AG08396 (cell line): Measurements from ENCODE around the gene TPRA1.
"Not testable (repeated sequence)": the region's sequence is repeated elsewhere in the genome, so short reads cannot be mapped to it uniquely, and the experiment has no call there.

Experiments
- DNase-seq: peaks from one replicate; pipeline ENCODE4 v3.0.0; 2012; ENCODE audit warnings: low spot score, mixed read lengths

The TPRA1 gene

DNA sequence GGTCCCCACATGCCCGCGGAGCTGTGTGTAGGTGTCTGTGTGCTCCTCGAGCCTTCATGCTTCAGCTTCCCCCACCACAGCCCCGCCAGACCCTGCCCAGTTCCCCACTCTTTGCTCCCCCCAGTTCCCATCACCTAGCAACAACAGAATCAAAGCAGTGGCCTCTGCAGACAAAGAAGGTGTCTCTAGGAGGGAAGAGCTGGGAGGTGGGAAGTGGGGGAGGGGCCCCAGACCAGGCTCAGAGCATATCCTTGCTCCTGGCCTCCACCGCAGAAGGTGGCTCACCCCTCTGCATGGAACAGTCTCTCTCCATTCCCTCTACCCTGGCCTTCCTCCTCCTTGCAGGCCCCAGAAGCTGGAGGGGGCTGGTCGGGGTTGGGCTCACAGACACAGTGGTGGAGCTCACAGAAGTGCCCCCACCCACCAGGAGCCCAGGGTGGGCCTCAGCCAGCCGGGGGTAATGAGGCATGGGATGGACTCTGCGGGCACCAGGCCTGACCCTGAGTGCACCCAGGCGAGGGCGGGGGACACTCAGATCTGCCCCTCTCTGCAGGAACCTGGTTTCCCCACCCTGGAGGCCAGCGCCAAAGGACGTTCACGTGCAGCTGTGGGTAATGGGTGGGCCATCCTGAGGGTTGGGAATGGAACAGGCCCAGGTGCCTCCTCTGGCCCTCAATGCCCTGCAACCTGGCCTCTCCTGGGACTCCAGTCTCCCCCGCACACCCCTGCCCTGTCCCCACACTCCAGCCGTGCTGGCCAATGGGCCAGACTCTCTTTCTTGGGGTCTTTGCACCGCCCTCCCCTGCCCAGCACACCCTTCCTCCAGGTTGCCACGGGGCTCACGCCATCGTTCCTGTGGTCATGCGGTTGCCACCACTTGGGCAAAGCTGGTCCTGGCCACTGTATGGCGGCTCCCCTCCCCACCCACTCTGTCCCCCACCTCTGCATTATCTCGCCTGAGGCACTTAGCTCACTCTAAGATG lies 53.4 kb downstream of the TPRA1 start:
- DNase-seq, result no peak

DNA sequence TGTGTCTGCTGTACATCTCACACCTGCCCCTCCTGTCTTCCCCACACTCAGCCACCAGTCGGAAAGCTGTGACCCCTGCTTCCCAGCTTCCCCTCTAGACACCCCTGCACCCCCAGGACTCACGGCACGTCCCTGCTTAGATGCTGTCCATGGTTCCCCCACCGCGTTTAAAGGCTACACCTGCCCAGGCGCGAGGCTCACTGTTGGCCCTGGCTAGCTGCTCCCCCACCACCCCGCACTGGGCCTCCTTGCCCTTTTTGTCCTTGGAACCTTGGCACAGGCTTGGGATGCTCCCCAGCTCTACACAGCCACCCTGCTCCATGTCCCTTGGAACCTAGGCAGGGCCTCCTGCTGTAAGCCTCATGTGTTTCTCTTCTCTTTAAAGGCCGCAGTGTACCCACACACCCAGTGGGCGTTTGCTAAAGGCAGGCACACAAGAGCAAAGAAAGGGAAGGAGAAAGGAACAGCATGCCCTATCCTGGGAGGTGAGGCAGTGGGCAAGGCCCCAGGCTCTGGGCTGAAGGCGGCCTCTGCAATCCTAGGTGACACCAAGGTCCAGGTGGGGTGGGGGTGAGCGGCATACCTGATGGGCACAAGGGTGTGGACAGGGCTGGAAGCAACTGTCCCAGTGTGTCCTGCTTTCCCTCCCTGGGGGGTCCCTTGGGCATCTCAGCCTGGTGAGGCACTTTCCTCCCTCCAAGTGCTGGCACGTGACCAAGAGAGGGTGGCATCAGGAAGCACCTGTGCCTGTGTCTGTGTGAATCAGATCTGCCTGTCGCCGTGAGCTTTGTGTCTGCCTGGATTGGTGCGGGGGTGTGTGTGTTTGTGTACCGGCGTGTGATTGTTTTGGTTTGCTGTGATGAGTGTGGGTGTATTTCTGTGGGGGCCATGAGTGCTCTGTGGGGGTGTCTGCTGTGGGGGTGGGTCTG lies 54.4 kb downstream of the TPRA1 start:
- DNase-seq, result no peak

DNA sequence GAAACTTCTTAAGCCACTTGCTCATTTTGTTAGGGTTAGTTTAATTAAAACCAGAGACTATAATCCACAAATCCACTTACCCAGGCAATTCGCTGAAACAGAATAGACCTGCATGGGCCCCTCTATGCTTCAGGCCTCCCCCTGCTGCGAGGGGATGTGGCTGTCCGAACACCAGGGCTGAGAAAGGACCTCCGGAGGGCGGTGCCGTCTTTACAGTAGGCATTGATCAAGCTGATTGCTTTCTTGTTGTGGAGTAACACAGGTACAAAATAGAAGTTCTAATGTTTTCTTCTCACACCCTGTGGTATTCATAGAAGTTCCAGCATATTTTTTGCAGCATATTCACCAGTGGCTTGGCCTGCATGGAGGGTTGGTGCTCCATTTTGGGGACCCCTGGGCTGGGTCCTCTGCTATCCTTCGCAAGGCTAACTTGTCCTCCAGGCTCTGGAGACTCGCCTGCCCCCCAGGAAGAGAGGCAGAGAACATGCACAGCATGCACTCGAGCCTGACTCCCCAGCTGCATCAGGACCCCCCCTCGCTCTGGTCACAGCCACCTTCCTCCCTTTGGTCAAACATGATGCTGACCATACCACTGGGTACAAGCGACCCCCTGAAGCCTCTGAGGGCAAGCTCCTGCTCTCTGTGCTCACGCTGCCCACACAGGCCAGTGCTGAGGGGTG lies 55.3 kb downstream of the TPRA1 start:
- DNase-seq, result no peak

DNA sequence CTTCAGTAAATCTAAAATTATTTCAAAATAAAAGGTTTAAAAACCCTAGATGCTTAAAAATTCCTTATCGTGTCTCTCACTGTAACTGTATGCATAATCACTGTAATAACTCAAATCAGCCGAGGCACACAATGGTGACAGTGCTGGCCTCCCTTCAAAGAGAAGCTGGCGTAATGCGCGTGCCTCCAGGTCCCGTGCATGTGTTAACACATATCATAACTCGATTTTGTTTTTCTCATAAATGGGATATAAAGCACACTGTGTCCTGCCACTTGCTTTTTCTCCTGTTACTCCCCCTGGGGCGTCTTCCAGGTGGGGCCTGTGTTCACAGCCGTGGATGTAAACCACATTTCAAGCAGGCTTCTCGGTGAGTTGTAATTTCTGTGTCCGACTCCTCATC lies 56.0 kb downstream of the TPRA1 start:
- no peak for DNase-seq

DNA sequence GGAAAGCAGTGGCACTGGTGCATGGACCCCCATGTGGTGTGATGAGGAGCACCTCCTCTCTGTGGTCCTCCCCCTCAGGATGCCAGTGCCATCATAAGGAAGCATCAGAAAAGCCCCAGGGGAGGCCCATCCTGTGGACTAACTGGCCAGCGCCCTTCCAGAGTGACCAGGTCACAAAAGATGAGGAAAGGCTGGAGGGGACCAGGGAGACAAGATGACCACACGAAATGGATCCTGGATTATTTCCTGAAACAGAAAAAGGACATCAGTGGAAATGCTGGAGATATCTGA lies 56.4 kb downstream of the TPRA1 start:
- DNase-seq, result no peak

DNA sequence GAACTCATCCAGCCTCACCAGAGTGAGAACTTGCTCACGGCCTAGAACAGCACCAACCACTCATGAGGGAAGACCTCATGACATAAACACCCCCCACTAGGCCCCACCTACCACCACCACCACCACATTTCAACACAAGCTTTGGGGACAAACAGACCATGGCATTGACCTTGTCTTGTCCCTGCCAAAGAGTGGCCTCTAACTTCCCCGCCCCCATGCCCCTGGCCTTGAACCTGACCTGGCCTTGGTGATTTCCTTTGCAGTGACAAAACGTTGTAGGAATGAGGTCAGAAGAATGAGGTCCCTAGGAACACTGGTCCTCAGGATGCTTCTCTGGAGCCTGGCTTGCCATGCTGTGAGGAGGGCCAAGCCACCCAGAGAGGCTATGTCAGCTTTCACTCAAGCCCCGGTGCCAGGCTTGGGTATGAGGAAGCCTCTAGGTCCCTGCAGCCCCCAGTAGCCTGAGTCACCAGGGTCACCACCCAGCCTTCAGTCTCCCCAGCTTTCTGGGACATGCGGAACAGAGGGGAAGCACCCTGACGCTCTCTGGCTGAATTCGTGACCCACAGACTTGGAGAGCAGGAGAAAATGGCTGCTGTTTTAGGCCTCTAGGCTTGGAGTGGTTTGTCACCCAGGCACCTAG lies 57.9 kb downstream of the TPRA1 start:
- no peak for DNase-seq

DNA sequence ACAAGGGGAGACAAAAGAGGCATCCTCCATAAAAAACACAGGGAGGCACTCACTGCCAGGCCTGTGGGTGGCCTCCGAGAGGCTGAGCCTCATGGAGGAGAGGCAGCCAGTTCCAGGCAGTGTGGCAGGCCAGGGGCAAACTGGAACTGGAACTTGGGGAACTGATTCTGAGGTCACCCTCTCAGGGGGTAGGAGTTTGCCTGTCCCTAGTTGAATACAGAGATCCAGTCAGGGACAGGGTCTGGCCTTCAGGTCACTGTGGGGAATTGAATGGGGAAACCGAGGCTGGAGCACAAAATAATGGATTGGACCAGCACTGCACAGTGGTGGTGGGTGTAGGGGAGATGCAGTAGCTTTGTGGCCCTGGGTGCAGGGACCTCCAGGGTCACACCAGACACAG lies 58.7 kb downstream of the TPRA1 start:
- DNase-seq, result no peak

DNA sequence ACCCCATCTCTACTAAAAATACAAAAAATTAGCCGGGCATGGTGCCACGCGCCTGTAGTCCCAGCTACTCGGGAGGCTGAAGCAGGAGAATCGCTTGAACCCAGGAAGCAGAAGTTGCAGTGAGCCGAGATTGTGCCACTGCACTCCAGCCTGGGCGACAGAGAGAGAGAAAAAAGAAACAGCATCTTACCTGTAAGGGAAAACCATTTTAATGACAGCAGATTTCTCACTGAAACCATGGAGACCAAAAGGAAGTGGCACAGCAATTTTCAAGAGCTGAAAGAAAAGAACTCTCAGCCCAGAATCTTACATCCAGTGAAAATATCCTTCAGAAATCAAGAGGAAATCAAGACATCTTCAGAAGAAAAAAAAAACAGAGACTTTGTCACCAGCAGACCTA lies 59.7 kb downstream of the TPRA1 start:
- not testable (repeated sequence) for DNase-seq

DNA sequence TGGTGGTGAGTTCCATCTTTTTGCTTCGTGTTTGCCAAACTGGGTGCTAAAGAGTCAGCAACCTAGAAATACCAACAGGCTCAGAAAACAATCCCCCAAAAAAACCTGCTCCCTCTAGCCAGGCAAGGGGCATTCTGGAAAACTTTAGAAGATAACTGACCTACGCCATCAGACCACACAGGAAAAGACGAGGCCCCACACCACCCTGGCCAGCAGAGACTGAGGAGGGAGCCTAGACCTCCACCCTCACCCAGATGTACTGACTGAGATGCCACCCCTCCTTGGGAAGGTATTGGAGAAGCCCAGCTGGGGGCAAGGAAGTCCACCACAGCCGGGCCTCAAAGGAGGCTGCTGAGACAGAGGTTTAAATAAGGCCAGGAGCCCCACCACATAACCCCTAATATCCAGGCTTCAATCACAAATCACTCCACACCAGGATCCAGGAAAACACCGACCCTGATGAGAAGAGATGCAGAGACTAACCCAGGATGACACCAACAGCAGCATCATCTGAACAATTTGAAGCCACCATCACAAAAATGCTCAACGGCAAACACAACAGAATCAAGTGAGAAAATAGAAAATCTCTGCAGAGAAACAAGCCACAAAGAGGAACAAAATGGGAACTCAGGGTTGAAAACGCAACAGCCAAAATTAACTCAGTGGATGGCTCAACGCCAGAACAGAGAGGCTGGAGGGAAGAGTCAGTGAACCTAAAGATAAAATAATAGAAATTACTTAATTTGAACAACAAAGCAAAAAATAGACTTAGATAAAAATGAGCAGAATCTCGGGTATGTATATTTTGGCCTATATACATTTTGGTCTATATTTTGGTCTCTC lies 61.0 kb downstream of the TPRA1 start:
- no peak for DNase-seq

DNA sequence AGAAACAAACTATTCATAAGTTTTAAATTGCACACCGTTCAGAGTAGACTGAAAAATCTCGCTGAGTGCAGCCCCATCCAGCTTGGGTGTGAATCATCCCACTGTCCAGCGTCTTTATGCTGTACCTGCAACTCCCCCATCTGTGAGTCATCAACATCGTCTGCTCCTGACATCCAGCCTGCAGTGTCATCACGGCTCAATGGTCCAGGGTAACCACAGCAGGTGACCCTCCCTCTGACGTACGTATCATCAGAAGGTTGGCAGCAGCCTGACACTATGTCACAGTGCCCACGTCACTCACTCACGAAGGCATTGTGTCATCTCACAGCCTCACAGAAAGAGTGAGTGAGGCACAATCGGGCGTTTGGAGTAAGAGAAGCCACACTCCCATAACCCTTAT lies 65.2 kb downstream of the TPRA1 start:
- DNase-seq, result no peak

DNA sequence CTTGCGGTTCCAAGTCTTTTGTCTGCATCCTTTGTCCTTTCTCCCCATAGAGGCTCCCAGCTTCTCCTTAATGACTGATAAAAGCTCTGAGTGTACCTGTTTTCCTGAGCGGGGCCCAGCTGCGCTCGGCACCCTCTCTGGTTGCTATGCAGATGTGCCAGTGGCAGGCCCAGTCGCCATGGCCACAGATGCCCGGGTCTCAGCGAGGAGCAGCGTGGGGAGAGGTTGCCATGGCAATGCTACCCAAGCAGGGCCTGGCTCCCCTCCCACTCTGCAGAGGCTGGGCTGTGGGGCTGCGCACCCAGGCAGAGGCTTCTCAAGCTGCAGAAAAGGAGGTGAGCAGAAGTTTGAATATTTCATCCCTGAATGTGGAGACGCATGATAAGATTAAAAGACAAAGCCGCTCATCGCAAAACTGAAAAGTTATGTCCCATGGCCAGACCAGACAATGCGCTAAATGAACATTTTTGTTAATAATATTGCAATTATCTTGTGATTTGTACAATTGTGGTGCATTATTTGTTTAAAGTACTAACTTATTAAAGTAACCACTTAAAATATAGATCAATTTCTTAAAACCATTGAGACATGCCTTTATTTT lies 66.1 kb downstream of the TPRA1 start:
- DNase-seq, result no peak
